WTC11 (cell line): ENCODE results near the gene KIFC3. TPM values are rescaled to one million over a fixed set of nuclear protein-coding genes. Genes with fewer than 3 reads are reported as not detected.

ENCODE experiments used
- ATAC-seq: fragments of 200-7000 bp; cut with Tn5 transposase; 2 replicates; pipeline ENCODE4 v1.10.0; 2021; ENCODE audit warnings: mild to moderate bottlenecking, moderate library complexity
- CTCF ChIA-PET: fragments of 300-600 bp; sonication (Branson Sonifier 250); formaldehyde crosslinking; loops from one replicate; lab custom pipeline; 2021; ENCODE audit warnings: antibody characterized with exemption; lab: Charles Lee
- POLR2A ChIA-PET: fragments of 350-600 bp; sonication (Branson Sonifier 250); formaldehyde crosslinking; loops from one replicate; lab custom pipeline; 2021; ENCODE audit warnings: antibody characterized with exemption; lab: Charles Lee
- DNase-seq: peaks from one replicate; pipeline ENCODE4 v3.0.0; 2021; ENCODE audit warnings: low spot score
- H3K27ac Mint-ChIP-seq: 2 replicates; pipeline ENCODE4 v1.8.0; 2021; ENCODE audit warnings: mixed read lengths
- H3K27me3 Mint-ChIP-seq: 2 replicates; pipeline ENCODE4 v1.8.0; 2021; ENCODE audit warnings: low read depth, mild to moderate bottlenecking, moderate library complexity, mixed read lengths
- H3K36me3 Mint-ChIP-seq: 2 replicates; pipeline ENCODE4 v1.8.0; 2021; ENCODE audit warnings: mixed read lengths
- H3K4me1 Mint-ChIP-seq: 2 replicates; pipeline ENCODE4 v1.8.0; 2022; ENCODE audit warnings: mixed read lengths
- H3K4me3 Mint-ChIP-seq: 2 replicates; pipeline ENCODE4 v1.8.0; 2021; ENCODE audit warnings: mild to moderate bottlenecking, moderate library complexity, mixed read lengths
- H3K9me3 Mint-ChIP-seq: 2 replicates; pipeline ENCODE4 v1.8.0; 2021; ENCODE audit warnings: mixed read lengths
- ARID4B ChIP-seq: sonication (generic); formaldehyde crosslinking; IDR thresholded peaks from 2 replicates; pipeline ENCODE4 v1.8.0; 2023; ENCODE audit warnings: missing genetic modification reagents, mild to moderate bottlenecking, borderline replicate concordance
- FOXP4 ChIP-seq: sonication (generic); formaldehyde crosslinking; IDR thresholded peaks from 2 replicates; pipeline ENCODE4 v1.8.0; 2022; ENCODE audit warnings: mild to moderate bottlenecking, missing genetic modification reagents
- HMGA2 ChIP-seq: fragments of 250-450 bp; sonication (Bioruptor Pico); IDR thresholded peaks from 2 replicates; pipeline ENCODE4 v1.4.0; 2021; ENCODE audit warnings: mild to moderate bottlenecking, moderate library complexity
- NFE2L1 ChIP-seq: sonication (generic); formaldehyde crosslinking; IDR thresholded peaks from 2 replicates; pipeline ENCODE4 v1.8.1; 2023; ENCODE audit warnings: missing genetic modification reagents
- NR3C1 ChIP-seq: sonication (generic); formaldehyde crosslinking; conservative IDR thresholded peaks from 2 replicates; pipeline ENCODE4 v1.8.1; 2023; ENCODE audit warnings: low read depth, mild to moderate bottlenecking, missing genetic modification reagents
- PRRX2 ChIP-seq: fragments of 250-450 bp; sonication (Bioruptor Pico); IDR thresholded peaks from 2 replicates; pipeline ENCODE4 v1.8.0; 2021; ENCODE audit warnings: mild to moderate bottlenecking
- TCF7 ChIP-seq: sonication (generic); formaldehyde crosslinking; IDR thresholded peaks from 2 replicates; pipeline ENCODE4 v1.8.0; 2022; ENCODE audit warnings: mild to moderate bottlenecking, low read depth, missing genetic modification reagents, moderate library complexity
- ZBTB43 ChIP-seq: sonication (generic); formaldehyde crosslinking; IDR thresholded peaks from 2 replicates; pipeline ENCODE4 v1.8.1; 2023; ENCODE audit warnings: mild to moderate bottlenecking, missing genetic modification reagents
- ZNF121 ChIP-seq: sonication (generic); formaldehyde crosslinking; IDR thresholded peaks from 2 replicates; pipeline ENCODE4 v1.8.0; 2023; ENCODE audit warnings: missing genetic modification reagents
- ZNF219 ChIP-seq: sonication (generic); formaldehyde crosslinking; IDR thresholded peaks from 2 replicates; pipeline ENCODE4 v1.8.0; 2023; ENCODE audit warnings: missing genetic modification reagents, mild to moderate bottlenecking, borderline replicate concordance
- ZSCAN18 ChIP-seq: fragments of 250-450 bp; sonication (Bioruptor Pico); IDR thresholded peaks from 2 replicates; pipeline ENCODE4 v2.1.2; 2022; ENCODE audit warnings: mild to moderate bottlenecking, moderate library complexity
- total RNA-seq: library from RNA; stranded (reverse); gene quantifications from 3 replicates; pipeline ENCODE4 v1.2.3, GENCODE V29; 2021
- TF ChIP-seq, protein P1 (sequence below): fragments of 250-450 bp; sonication (Bioruptor Pico); IDR thresholded peaks from 2 replicates; pipeline ENCODE4 v1.9.0; 2021; ENCODE audit warnings: mild to moderate bottlenecking
- TF ChIP-seq, protein P2 (sequence below): sonication (generic); formaldehyde crosslinking; IDR thresholded peaks from 2 replicates; pipeline ENCODE4 v1.8.1; 2022; ENCODE audit warnings: low read depth, mild to moderate bottlenecking, moderate library complexity, missing genetic modification reagents, borderline replicate concordance

Gene KIFC3
- total RNA-seq, 1 experiment from 2014 or later = 11.6 TPM

GRCh38 chr16:57711993-57712392, 90.3 kb downstream of the KIFC3 start (continued):
- TF ChIP-seq ZSCAN18 (CRISPR knock-in tag) (no peak), ZBTB43 (CRISPR knock-in tag) (no peak), TCF7 (CRISPR knock-in tag) (no peak), NFE2L1 (CRISPR knock-in tag) (no peak), ZNF121 (CRISPR knock-in tag) (no peak), ZNF219 (CRISPR knock-in tag) (no peak)

DNA sequence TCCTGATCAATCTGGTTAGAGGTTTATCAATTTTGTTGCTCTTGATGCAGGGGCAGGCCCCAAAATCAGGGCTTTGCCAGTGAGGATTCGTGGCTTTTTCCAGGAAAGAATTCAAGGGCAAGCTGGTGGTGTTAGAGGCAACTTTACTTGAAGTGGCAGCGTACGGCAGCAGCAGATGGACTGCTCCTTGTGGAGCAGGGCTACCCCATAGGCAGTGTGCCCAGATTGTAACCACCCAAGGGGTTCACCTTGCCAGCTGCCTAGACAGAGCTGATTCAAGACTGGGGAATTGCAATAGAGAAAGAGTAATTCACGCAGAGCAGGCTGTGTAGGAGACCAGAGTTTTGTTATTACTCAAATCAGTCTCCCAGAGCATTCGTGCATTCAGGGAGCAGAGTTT, 90.9 kb downstream of the KIFC3 start:
- Mint-ChIP-seq H3K27me3 (no peaks in the 10 kb centered on the region), H3K4me3 (no peak overlapping the region), H3K4me1 (no peaks in the 10 kb centered on the region), H3K27ac (no peak overlapping the region), H3K36me3 (no peaks in the 10 kb centered on the region), H3K9me3 (peaks cover 7% of the 10 kb centered on the region; the same call in 1 of the 2 replicates)
- DNase-seq (no peak), ATAC-seq (no peak)
- no peak for TF ChIP-seq FOXP4 (CRISPR knock-in tag)
- no peak for TF ChIP-seq NR3C1
- TF ChIP-seq PRRX2 = no peak
- TF ChIP-seq, protein P1, sequence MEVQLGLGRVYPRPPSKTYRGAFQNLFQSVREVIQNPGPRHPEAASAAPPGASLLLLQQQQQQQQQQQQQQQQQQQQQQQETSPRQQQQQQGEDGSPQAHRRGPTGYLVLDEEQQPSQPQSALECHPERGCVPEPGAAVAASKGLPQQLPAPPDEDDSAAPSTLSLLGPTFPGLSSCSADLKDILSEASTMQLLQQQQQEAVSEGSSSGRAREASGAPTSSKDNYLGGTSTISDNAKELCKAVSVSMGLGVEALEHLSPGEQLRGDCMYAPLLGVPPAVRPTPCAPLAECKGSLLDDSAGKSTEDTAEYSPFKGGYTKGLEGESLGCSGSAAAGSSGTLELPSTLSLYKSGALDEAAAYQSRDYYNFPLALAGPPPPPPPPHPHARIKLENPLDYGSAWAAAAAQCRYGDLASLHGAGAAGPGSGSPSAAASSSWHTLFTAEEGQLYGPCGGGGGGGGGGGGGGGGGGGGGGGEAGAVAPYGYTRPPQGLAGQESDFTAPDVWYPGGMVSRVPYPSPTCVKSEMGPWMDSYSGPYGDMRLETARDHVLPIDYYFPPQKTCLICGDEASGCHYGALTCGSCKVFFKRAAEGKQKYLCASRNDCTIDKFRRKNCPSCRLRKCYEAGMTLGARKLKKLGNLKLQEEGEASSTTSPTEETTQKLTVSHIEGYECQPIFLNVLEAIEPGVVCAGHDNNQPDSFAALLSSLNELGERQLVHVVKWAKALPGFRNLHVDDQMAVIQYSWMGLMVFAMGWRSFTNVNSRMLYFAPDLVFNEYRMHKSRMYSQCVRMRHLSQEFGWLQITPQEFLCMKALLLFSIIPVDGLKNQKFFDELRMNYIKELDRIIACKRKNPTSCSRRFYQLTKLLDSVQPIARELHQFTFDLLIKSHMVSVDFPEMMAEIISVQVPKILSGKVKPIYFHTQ = no peak
- no peak for TF ChIP-seq ZNF121 (CRISPR knock-in tag)
- TF ChIP-seq ARID4B (CRISPR knock-in tag) = no peak
- no peak for TF ChIP-seq HMGA2 (CRISPR knock-in tag)
- TF ChIP-seq, protein P2, sequence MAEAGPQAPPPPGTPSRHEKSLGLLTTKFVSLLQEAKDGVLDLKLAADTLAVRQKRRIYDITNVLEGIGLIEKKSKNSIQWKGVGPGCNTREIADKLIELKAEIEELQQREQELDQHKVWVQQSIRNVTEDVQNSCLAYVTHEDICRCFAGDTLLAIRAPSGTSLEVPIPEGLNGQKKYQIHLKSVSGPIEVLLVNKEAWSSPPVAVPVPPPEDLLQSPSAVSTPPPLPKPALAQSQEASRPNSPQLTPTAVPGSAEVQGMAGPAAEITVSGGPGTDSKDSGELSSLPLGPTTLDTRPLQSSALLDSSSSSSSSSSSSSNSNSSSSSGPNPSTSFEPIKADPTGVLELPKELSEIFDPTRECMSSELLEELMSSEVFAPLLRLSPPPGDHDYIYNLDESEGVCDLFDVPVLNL = no peak
- CTCF ChIA-PET = no interaction called here
- POLR2A ChIA-PET = no interaction called here
